Vein endothelial cell (primary cell): Measurements from ENCODE around the gene NAXE. TPM values are rescaled to one million over a fixed set of nuclear protein-coding genes. Genes with fewer than 3 reads are reported as not detected.

Experiments used
- total RNA-seq: library from RNA; depleted of rRNA; stranded (reverse); fragments of >200 nt; gene quantifications from 2 replicates; pipeline ENCODE4 v1.2.3, GENCODE V29; 2012

NAXE gene
- total RNA-seq = 73.1 and 110 TPM in 2 replicates

DNA sequence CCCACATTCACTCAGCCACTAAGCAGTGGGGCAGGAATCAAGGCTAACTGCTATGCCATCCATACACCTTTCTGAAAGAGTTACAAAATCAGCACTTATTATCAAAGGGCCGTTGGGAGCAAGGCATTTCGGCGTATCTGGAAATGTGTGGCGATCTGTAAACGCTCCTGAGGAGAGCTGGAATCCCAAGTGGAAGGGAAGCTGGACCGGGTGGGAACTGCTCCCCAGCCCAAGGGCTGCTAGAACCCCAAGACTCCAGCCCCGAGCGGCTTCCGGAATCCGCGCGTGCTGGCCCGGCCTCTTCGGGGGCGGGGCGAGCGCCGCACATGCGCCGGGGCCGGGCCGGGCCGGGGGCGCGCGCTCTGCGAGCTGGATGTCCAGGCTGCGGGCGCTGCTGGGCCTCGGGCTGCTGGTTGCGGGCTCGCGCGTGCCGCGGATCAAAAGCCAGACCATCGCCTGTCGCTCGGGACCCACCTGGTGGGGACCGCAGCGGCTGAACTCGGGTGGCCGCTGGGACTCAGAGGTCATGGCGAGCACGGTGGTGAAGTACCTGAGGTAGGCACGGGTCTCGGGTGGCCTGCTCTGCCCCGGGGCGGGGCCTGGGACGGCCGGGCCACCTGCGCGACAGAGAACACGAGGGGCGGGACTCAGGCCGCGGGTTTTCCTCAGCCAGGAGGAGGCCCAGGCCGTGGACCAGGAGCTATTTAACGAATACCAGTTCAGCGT lies at the start of gene NAXE:
TSS of gene NAXE (plus strand) at position 345 of the 726 bp plus-strand sequence. CDS start at position 374, 29 bp downstream.

DNA sequence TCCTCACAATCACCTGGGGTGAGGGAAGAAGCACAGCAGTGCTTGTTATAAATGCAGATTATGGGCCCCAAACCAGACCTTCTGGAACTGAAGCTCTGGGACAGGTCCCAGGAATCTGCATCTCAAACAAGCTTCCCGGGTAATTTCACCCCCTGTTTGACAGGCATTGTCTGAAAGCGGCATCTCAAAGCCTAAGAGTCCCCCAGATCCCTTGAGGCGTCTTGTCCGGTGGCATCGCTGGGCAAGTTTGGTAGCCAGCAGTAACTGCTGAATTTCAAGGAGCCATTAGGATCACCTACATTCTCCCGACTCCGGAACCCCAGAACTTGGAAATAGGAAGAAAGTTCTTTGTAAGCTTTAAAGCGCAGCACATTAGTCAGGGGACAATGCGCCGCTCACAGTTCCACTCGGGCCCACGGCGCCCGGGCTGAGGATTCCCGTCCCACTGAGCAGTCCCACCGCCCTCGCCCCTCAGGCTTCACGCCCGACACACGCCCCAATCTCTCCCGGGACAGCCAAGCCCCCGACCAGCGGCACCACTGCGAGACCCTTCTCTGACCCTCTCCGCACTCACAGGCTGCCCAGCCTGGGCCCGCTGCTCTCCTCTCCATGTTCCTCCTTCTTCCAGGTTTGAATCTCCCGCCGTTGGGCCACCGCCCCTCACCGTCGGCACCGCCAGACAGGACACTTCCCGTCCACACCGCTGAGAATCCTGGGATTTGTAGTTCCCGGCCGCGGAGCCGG lies 19.5 kb upstream of the NAXE start, which contains the start of gene IQGAP3:
TSS of gene IQGAP3 (minus strand) at position 647 of the 744 bp plus-strand sequence. CDS start at position 611, 36 bp downstream.

DNA sequence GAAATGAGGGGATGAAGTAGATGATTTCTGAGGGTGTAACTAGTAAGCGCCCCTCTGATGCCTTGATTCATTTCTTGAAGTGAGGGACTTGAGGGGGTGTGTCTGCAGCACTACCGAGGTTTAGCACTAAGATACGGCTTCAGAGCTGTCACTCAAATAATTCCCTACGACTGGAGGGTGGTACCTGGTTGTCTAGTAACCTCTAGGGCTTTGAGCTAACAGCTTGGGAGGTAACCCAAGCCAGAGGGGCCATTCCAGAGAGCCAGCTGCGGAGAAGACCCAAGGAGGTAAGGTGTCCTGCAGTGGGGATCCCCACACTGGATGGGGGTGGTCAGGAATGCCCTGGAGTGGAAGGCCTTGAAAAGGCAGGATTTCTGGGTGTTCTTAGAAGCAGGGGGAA lies 12.1 kb upstream of the NAXE start, which contains the start of gene TTC24:
TSS of gene TTC24 (plus strand) at position 252 of the 400 bp plus-strand sequence. CDS start 1,642 bp downstream, outside the sequence.

DNA sequence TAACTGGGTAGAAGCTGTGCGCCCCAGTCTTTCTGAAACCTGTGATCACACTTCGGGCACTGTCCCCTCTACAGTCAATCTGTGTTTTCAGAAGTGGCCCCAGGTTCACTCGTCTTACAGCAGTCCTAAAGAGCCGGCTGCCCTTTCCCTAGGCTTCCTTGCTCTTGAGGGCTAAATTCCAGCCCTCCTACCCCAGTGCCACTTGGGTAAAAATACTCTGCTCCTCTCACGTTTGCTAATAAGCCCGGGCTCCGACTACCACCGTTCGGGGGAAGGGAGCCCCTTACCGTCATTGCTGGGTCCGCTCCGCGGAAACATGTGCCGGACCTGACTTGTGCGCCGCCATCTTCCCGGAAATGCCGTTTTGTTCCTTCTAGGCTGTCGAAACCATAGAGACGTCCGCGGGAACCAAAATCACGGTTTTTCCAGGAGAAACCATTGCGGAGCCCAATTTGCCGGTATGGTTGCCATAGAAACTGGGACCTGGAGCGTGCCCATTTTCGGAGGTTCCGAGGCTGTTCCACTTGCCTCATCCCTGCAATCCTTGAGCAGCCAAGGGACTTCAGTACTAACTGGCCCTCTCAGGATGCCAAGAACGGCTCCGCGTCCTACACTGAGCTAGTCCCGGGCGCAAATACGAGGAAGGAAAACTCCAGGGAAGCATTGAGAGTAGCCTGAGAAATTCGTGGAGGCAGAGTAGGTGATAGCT lies 9.7 kb downstream of the NAXE start, which contains the start of gene GPATCH4:
TSS of gene GPATCH4 (minus strand) at position 358 of the 709 bp plus-strand sequence.

DNA sequence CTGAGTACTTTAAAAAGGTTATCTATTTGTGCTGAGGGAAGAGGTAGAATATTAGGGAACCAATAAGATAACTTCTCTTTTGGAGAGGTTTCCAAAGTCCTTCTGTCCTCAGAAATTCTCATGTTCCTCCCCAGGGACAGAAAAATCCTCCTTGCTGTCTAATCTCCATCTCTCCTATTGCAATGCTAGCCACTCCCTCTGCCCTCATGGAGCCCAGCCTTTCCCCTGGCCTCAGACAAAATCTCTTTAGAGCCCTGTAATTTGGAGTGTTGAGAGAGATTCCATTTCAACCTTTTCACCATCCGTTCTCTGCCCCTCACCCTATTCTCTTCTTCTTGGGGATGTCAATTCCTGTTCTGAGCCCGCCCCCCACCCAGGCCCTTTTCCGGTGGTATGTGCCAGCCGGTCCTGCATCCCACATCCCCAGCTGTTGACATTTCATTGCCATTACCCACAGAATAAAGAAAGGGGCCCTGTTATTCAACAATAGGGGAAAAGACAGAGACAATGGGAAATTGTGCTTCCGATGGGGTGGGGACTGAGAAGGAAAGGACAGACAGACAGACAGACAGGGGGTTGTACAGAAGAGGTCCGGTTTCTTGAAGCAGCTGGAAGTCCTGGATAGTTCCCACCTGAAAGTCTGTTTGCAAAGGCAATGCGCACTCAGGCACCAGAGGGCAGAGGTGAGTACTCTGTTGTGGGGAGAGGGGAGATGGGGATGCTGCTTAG lies 27.4 kb downstream of the NAXE start, which contains the start of gene HAPLN2:
TSS of gene HAPLN2 (plus strand) at position 563 of the 729 bp plus-strand sequence. CDS start 4,076 bp downstream, outside the sequence.

DNA sequence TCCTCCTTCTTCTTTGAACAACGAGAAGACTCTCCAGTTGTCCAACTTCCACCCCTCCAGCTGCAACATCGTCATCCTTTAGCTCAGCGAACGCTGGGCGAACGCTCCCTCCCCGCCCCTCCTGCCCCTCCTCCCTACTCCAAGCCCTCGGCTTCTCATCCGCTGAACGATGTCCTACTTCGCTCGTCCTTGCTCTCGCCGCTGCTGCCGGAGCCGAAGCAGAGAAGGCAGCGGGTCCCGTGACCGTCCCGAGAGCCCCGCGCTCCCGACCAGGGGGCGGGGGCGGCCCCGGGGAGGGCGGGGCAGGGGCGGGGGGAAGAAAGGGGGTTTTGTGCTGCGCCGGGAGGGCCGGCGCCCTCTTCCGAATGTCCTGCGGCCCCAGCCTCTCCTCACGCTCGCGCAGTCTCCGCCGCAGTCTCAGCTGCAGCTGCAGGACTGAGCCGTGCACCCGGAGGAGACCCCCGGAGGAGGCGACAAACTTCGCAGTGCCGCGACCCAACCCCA lies 50.2 kb downstream of the NAXE start, which contains the start of gene BCAN:
TSS of gene BCAN (plus strand) at position 357 of the 504 bp plus-strand sequence. CDS start 3,938 bp downstream, outside the sequence.

Other genes with a start within 250 kb of the NAXE start
- not detected in 2 replicates for gene RHBG, start 222.6 kb upstream of the NAXE start, total RNA-seq
- gene MEF2D, start 91.0 kb upstream of the NAXE start, total RNA-seq = 21.6 and 29.4 TPM in 2 replicates
- gene IQGAP3, start 19.2 kb upstream of the NAXE start, total RNA-seq = 19.6 and 21.5 TPM in 2 replicates
- not detected in 2 replicates for gene TTC24, start 12.1 kb upstream of the NAXE start, total RNA-seq
- gene GPATCH4, start 9.7 kb downstream of the NAXE start, total RNA-seq = 20.6 and 26.7 TPM in 2 replicates
- gene HAPLN2, start 27.6 kb downstream of the NAXE start, total RNA-seq = not detected in 2 replicates
- 0.10 TPM in 1 of 2 replicates, not detected in the other for gene BCAN, start 50.3 kb downstream of the NAXE start, total RNA-seq
- 81.7 and 150 TPM in 2 replicates for gene NES, start 85.6 kb downstream of the NAXE start, total RNA-seq
- 0.65 TPM in 1 of 2 replicates, not detected in the other for gene CRABP2, start 113.8 kb downstream of the NAXE start, total RNA-seq
- 7.0 and 14.7 TPM in 2 replicates for gene METTL25B, start 136.7 kb downstream of the NAXE start, total RNA-seq
- 34.0 and 45.1 TPM in 2 replicates for gene ISG20L2, start 137.0 kb downstream of the NAXE start, total RNA-seq
- 29.1 and 34.1 TPM in 2 replicates for gene MRPL24, start 149.3 kb downstream of the NAXE start, total RNA-seq
- 214 and 234 TPM in 2 replicates for gene HDGF, start 159.9 kb downstream of the NAXE start, total RNA-seq
- 26.5 and 35.3 TPM in 2 replicates for gene PRCC, start 175.8 kb downstream of the NAXE start, total RNA-seq
- gene SH2D2A, start 225.1 kb downstream of the NAXE start, total RNA-seq = 0.33 TPM in 1 of 2 replicates, not detected in the other